Right lobe of liver (tissue), 6 donors: ENCODE measurements around the gene NR3C2. TPM values are rescaled to one million over a fixed set of nuclear protein-coding genes. Genes with fewer than 3 reads are reported as not detected.

Source experiments
- ATAC-seq, 4 donors: fragments of 200-7000 bp; cut with Tn5 transposase; one replicate each; pipeline ENCODE4 v1.9.1; 2020; ENCODE audit warnings: mild to moderate bottlenecking in 4 of 4, moderate library complexity in 4 of 4
- DNase-seq, 3 donors: peaks; one replicate each; pipeline ENCODE4 v3.0.0-alpha.2; 2020
- H3K27ac ChIP-seq, 3 donors: fragments of 200-600 bp; one replicate each; pipeline ENCODE4 v1.8.0; 2022
- H3K27me3 ChIP-seq, 2 donors: fragments of 200-600 bp; one replicate each; pipeline ENCODE4 v1.8.0; 2022
- H3K36me3 ChIP-seq, 4 donors: fragments of 200-600 bp; sonication (generic) in 1 of 4; one replicate each; pipeline versions ENCODE4 v1.5.1 to v1.8.0; 2017 to 2022; ENCODE audit warnings: control low read depth in 1 of 4
- H3K4me1 ChIP-seq, 4 donors: fragments of 200-600 bp; sonication (generic) in 1 of 4; one replicate each; pipeline versions ENCODE4 v1.5.1 to v1.8.0; 2017 to 2022; ENCODE audit warnings: control low read depth in 1 of 4
- H3K4me3 ChIP-seq, 3 donors: fragments of 200-600 bp; one replicate each; pipeline ENCODE4 v1.8.0; 2022
- H3K9me3 ChIP-seq, 4 donors: fragments of 200-600 bp; sonication (generic) in 1 of 4; one replicate each; pipeline versions ENCODE4 v1.5.1 to v1.8.0; 2017 to 2022; ENCODE audit warnings: control low read depth in 1 of 4
- CTCF ChIP-seq, 4 donors: fragments of 200-600 bp in 3 of 4; fragments of 450-650 bp in 1 of 4; IDR thresholded peaks; one replicate each; pipeline versions ENCODE4 v1.5.1 to v1.8.0; 2016 to 2022; ENCODE audit warnings: antibody characterized with exemption in 4 of 4, mild to moderate bottlenecking in 2 of 4
- POLR2A ChIP-seq: fragments of 450-650 bp; IDR thresholded peaks from one replicate; pipeline ENCODE4 v1.6.1; 2017; ENCODE audit warnings: antibody characterized with exemption, mild to moderate bottlenecking
- WGBS: methylation state at CpG from one replicate; pipeline ENCODE4 v1.1.6; 2018; ENCODE audit warnings: low coverage, low lambda C conversion rate; ENCODE audit not compliant: insufficient coverage; ENCODE audit errors: missing lambda C conversion rate; 5-methylcytosine and 5-hydroxymethylcytosine counted together
- intact Hi-C, 2 donors: fragments of 100-400 bp; cut with DNase I; formaldehyde crosslinking; loops; one replicate each; pipeline versions ENCODE4 v1.11.2 to v1.14.1; 2022
- total RNA-seq, 6 experiments: library from RNA; depleted of rRNA in 2 of 6; stranded (reverse); fragments of >200 nt in 2 of 6; fragmentation: NEBNext Ultra II Directional in 3 of 6; extraction: Animal tissue kit (Norgen Biotek cat#: 25700) in 3 of 6; gene quantifications; one replicate each; pipeline versions ENCODE4 v1.1.0 to v1.2.4, GENCODE V29; 2016 to 2023
- donor health status: DM: no; HTN: yes; CAD: no.
- donor health status: DM: no; HTN: no; CAD: no.
- donor health status: DM: no; HTN: no; CAD: no.
- donor health status: DM: no; HTN: yes; CAD: no.
- donor health status: DM: no; HTN: yes; CAD: no.

NR3C2 gene
- total RNA-seq, 6 experiments from 2014 or later = 4.8 to 15.9 (median 8.9) TPM

DNA sequence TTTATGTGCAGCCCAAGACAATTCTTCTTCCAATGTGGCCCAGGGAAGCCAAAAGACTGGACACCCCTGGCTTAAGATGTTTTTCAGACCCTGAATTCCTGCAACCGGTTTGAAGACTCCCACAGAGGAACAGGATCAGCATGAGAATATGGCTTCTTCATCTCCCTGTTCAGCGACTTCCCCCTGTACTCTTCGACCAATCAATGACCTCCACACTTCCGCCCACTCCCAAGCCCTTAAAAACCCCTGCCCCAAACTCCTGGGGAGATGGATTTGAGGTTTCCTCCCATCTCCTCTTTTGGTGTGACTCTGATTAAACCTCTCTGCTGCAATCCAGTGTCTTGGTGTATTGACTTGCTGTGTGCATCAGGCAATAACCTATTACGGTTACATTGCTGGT lies 344.4 kb downstream of the NR3C2 start:
- Histone ChIP-seq H3K27ac (no peak overlapping the region), H3K36me3 (peaks cover 0 to 3% (median 0%) of the 10 kb centered on the region in 4 donors), H3K27me3 (no peaks in the 10 kb centered on the region), H3K4me1 (no peaks in the 10 kb centered on the region), H3K9me3 (no peaks in the 10 kb centered on the region), H3K4me3 (no peak overlapping the region)
- no peak for ATAC-seq
- DNase-seq = no peak
- intact Hi-C loops = no loop called here
- TF ChIP-seq CTCF (IDR thresholded peaks at IDR 0.05) = no peak
- TF ChIP-seq POLR2A = no peak
- WGBS = 97% methylated on average over 5 of the region's 5 CpGs

GRCh38 chr4:148095346-148095923 lies 346.8 kb downstream of the NR3C2 start:
- Histone ChIP-seq H3K9me3 (no peaks in the 10 kb centered on the region), H3K4me1 (no peaks in the 10 kb centered on the region), H3K36me3 (peaks cover 0 to 3% (median 0%) of the 10 kb centered on the region in 4 donors), H3K27me3 (no peaks in the 10 kb centered on the region), H3K27ac (no peak overlapping the region), H3K4me3 (no peak overlapping the region)
- intact Hi-C loops = no loop called here
- ATAC-seq (peak in 2 of 4 donors; percentile 35 to 37), DNase-seq (no peak)
- no peak for TF ChIP-seq POLR2A
- no peak for TF ChIP-seq CTCF (IDR thresholded peaks at IDR 0.05)
- 94% methylated on average over 2 of the region's 5 CpGs for WGBS

- TF ChIP-seq CTCF (IDR thresholded peaks at IDR 0.05) (no peak), POLR2A (no peak)
- Histone ChIP-seq H3K27me3 (no peaks in the 10 kb centered on the region), H3K9me3 (no peaks in the 10 kb centered on the region), H3K36me3 (no peaks in the 10 kb centered on the region), H3K4me3 (no peak overlapping the region), H3K4me1 (no peaks in the 10 kb centered on the region), H3K27ac (no peak overlapping the region)
- WGBS = 100% methylated on average over 1 of the region's 1 CpG
- ATAC-seq = no peak
- intact Hi-C loops = no loop called here
- DNase-seq = no peak
Measured at GRCh38 chr4:148094149-148094548, 348.1 kb downstream of the NR3C2 start.

DNA sequence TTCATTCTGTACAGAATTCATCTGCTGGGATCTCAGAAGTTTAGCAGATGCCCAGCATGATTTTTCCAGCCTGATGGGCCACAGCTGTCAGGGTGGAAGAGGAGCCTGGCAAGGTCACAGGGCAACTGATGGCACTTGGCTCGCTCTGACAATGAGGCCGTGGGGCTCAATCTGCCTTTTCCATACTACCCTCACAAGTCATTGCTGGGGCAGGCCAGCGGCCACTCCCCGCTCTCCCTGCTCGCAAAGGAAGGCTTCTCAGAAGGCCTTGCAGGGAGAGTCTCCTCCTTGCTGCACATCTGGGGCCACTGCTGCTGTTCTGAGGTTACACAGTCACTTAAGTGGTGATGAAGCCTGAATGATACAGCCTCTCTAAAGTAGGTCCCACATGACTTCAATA lies 349.1 kb downstream of the NR3C2 start:
- no peak for ATAC-seq
- intact Hi-C loops = no loop called here
- TF ChIP-seq CTCF (IDR thresholded peaks at IDR 0.05) (no peak), POLR2A (no peak)
- H3K4me1 ChIP-seq = no peaks in the 10 kb centered on the region
- DNase-seq = no peak
- WGBS = 100% methylated on average over 2 of the region's 5 CpGs
- no peaks in the 10 kb centered on the region for H3K36me3 ChIP-seq
- H3K4me3 ChIP-seq = no peak overlapping the region
- no peaks in the 10 kb centered on the region for H3K27me3 ChIP-seq
- H3K27ac ChIP-seq = no peak overlapping the region
- no peaks in the 10 kb centered on the region for H3K9me3 ChIP-seq
